DLD1 (cell line): ENCODE data around the gene TIAM1.

Experiments
- in situ Hi-C: cut with HindIII; loops from 2 replicates; pipeline ENCODE4 v1.10.0; 2017; ENCODE audit warnings: low sequenced_read_pairs

The TIAM1 gene

DNA sequence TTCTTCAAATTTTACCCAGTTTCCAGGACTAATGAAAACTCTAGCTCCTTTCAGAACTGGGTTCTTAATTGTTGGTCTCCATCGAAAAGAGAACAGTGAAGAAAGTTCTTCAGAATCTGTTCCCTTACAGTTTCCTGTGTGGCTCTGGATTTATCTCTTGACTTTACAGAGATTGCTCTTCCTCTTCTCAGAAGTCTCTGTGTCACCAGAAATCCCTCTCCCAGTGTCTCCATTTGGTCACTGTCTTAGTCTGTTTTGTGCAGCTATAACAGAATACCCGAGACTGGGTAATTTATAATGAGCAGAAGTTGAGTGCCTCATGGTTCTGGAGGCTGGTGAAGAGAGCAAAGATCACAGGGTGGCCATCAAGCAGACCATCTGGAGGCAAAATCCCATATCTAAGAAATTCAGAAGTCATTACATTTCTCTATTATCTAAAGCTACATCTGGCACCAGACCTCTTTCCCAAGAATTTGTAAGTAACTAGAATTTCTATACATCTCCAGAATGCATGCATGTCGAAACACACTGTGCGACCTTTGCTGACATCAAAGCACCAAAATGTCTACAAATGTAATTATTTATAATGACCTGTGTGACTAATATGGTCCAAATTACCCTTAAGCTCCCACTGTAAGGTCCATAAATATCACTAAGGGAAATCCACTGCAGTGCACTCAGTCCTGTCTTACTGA, 240.3 kb downstream of the TIAM1 start:
- in situ Hi-C loops, result no loop called here

DNA sequence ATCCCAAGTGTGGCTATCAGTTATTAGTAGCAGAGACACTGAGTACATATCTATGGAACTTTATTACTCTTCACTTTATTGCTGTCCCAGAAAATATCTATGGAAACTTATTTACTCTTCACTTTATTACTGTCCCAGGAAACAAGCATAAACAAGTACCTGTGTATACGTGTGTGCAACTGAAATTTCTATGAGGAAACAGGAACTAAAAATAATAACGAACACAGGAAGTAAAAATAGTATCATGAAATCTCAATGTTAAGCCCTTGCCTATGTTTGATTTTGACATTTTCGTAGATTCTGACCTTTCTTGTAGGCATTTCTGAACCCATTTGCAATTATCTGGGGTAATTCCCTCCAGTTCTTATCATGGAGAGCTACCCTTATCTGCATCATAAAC, 240.9 kb downstream of the TIAM1 start:
- in situ Hi-C loops, result no loop called here

DNA sequence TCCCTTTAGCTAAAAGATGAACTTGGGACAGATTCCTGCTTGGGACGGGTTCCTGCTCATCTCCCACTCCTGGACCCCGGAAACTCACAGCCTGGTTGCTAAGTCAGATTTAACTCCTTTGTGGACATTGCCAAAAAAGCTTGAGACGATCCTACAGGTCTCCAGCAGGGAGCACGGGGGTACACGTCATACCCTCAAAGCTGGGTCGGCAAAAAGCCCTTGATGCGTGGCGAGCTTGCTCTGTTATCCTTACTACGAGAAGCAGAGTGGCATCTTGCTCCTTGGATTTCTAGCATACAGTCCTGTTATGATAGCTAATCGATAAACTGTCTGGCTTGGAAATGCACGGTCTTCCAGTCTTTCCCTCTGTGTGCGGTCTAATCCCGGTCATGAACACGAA, 244.9 kb downstream of the TIAM1 start:
- in situ Hi-C loops, result no loop called here

DNA sequence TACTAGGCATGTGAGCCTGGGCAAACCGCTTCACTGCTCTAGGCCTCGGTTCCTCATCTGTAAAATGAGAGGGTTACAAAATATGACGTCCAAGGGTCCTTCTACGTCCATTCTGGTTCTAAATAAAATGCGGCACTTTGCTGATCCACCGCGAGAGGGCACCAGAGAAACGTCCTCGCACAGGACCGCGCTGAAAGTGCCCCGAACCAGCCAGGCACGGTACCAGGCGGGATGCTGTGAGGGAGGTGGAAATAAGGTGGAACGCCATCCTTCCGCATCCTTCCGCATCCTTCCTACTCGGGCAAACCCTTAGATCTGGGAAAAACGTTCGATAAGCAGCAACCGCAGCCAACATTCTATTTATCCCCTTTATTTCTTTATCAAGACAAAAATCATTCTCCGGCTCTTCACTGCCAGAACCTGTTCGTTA, 245.5 kb downstream of the TIAM1 start:
- in situ Hi-C loops, result no loop called here

DNA sequence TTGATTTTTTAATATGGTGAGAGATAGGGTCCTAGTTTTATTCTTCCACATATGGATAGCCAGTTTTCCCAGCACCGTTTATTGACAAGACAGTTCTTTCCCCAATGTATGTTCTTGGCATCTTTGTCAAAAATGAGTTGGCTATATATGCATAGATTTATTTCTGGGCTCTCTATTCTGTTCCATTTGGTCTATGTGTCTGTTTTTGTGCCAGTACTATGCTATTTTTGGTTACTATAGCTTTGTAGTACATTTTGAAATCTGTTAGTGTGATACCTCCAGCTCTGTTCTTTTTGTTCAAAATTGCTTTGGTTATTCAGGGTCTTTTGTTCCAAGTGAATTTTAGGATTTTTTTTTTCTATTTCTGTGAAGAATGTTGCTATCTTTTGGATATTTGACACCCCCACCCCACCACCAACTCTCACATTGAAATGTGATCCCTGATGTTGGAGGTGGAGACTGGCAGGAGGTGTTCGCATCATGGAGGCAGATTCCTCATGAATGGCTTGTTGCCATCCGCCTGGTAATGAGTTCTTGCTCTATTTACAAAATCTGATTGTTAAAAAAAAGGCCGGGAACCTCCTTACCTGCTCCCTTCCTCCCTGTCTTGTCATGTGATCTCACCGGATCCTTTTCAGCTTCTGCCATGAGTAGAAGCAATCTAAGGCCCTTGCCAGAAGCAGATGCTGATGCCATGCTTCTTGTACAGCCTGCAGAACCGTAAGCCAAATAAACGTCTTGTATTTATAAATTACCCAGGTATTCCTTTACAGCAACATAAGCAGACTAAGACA, 251.0 kb downstream of the TIAM1 start:
- in situ Hi-C loops, result no loop called here

DNA sequence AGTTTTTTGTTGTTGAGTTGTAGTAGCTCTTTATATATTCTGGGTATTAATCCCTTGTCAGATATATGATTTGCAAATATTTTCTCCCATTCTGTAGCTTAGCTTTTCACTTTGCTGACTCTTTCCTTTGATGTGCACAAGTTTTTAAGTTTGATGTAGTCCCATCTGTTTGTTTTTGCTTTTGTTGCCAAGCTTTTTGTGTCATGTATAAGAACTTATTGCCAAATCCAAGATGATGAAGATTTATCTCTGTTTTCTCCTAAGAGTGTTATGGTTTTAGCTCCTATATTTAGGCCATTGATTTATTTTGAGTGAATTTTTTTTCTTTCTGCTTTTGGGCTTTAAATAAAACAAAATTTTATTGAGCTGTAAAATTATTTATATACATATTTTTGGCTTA, 253.7 kb downstream of the TIAM1 start:
- in situ Hi-C loops, result no loop called here

DNA sequence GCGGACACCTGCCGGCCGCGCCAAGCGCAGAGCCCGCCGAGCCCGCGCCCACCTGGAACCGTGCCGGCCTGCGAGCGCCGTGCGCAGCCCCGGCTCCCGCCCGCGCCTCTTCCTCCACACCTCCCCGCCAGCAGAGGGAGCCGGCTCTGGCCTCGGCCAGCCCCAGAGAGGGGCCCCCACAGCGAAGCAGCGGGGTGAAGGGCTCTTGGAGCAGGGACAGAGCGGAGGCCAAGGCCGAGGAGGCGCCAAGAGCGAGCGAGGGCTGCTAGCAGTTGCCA, 255.6 kb downstream of the TIAM1 start:
- in situ Hi-C loops, result no loop called here

DNA sequence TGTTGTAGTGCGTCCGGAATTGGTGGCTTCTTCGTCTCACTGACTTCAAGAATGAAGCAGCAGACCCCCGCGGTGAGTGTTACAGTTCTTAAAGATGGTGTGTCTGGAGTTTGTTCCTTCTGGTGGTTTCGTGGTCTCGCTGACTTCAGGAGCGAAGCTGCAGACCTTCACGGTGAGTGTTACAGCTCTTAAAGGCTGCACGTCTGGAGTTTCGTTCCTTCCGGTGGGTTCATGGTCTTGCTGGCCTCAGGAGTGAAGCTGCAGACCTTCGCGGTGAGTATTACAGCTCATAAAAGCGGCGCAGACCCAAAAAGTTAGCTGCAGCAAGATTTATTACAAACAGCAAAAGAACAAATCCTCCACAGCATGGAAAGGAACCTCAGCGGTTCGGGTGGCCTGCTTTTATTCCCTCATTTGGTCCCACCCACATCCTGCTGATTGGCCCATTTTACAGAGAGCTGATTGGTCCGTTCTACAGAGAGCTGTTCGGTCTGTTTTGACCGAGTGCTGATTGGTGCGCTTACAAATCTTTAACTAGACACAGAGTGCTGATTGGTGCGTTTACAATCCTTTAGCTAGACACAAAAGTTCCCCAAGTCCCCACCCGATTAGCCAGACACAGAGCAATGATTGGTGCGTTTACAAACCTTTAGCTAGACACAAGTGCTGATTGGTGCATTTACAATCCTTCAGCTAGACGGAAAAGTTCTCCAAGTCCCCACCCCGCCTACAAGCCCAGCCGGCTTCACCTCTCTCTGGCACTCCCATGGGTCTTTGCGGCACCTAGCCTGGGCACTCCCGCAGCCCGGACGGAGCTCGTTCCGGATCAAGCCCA, 256.2 kb downstream of the TIAM1 start:
- in situ Hi-C loops, result no loop called here

DNA sequence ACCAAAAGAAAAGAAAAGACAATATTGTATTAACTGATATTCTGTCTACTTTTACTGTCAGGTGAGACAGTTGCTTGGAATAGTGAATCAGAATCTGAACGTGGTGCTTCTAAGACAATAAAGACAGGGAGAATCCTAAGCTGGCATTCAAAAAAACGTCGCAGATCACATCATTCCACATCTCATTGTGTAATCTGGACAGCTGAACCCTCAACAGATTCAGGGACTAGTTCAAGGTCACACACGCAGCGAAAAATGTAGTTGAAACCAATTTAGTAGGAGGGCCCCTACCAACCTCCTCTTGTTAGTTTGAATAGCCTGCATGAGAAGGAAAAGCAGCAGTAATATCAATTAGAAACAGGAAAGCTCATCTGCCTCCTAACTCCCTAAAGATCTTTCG, 259.4 kb downstream of the TIAM1 start:
- in situ Hi-C loops, result no loop called here

DNA sequence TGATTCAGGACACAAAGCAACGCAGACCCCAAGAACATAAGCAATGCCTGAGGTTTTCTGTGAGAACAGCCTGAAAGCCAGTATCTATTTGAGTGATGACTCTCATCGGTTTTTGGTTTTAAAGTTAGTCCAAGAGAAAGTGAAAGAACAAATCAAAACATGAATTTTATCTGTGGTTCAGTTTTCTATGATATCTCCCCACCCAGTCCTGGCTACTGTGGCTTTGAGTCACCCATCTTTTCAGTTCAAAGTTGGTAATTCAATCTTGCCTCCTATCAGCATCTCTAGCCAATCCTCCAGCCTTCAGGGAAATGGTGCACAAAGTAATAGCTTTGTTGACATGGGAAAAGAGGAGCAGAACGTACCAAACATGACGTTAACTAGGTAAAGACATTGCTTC, 265.3 kb downstream of the TIAM1 start:
- in situ Hi-C loops, result no loop called here

DNA sequence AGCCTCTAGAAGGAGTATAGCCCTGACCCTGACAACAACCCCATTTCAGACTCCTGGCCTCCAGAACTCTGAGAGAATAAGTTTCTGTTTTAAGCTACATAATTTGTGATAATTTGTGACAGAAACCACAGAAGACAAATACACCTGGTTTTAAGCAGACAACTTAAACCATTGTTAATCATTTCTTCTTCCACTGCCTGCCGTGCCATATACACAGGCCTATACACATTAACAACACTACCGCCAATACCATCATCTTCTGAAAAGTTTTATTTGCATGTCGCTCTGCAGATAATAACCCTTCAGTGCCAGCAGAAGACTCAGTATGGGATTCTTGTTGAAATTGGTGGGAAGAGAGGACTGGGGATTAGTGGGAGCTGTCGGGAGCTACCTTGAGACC, 265.8 kb downstream of the TIAM1 start:
- in situ Hi-C loops, result no loop called here

DNA sequence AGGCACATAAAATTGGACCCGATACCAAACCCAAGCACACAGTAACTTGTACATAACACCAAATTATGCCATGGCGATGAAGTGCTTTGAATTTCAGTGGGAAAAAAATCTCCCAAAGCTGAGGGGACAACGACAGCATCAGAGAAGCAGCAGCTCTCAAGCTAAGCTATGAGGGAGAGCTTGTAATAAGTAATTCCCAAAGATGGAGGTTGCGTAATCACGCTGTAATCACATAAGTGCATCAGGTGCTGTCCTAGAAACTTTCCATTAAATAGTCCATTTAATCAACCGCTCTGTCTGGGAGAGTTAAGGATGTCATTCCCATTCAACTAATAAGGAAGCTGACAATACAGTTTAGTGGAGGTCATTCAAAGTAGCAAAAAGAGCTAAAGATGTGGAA, 268.2 kb downstream of the TIAM1 start:
- in situ Hi-C loops, result no loop called here

DNA sequence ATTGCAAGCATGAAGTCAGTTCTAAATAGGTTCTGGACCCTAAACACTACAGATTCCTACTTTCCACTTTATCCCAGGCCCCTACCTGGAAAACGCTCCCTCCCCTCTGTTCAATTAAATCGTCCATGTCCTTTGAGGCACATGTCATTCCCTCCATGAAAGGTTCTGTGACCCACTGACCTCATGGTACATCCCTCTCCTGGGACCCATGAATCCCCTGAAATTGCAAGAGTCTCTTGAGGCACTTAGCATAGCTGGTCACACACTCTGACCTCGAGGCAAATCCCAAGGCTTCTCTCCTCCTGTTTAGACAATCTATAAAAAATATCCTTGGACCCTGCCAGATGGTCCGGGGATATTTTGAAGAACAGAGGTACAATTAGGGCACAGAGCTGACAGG, 271.5 kb downstream of the TIAM1 start:
- in situ Hi-C loops, result no loop called here
